ENCODE data around the gene FLT1.

The FLT1 gene

GRCh38 chr13:28537171-28537570, 42.2 kb upstream of the FLT1 start:
- POLR2A ChIA-PET: no interaction called here
- Histone ChIP-seq H3K9me3 (ENCODE audit: control insufficient read depth, insufficient read depth, low read depth, low read length) (no peaks in the 10 kb centered on the region), H3K27ac (ENCODE audit: extremely low read depth, low read depth, low read length) (no peak overlapping the region), H3K4me3 (ENCODE audit: low read depth, low read length) (no peak overlapping the region), H3K36me3 (ENCODE audit: control insufficient read depth in 2 of 2, insufficient read depth in 1 of 2, low read length in 2 of 2) (no peaks in the 10 kb centered on the region), H3K4me1 (ENCODE audit: control insufficient read depth, insufficient read depth, low read length) (no peaks in the 10 kb centered on the region)
- TF ChIP-seq ZNF426 (tag by site-specific recombination; IDR thresholded peaks at IDR 0.05) (no peak), SCRT1 (tag by site-specific recombination; IDR thresholded peaks at IDR 0.05; ENCODE audit: borderline replicate concordance) (no peak), ZNF202 (tag by site-specific recombination; IDR thresholded peaks at IDR 0.05; ENCODE audit: borderline replicate concordance) (no peak), ZNF341 (tag by site-specific recombination; IDR thresholded peaks at IDR 0.05; ENCODE audit: low read depth) (no peak), ZFHX2 (tag by site-specific recombination; conservative IDR thresholded peaks at IDR 0.05) (no peak), ZNF214 (tag by site-specific recombination; IDR thresholded peaks at IDR 0.05; ENCODE audit: borderline replicate concordance) (no peak), ZNF175 (tag by site-specific recombination; IDR thresholded peaks at IDR 0.05) (no peak), ZNF223 (tag by site-specific recombination; IDR thresholded peaks at IDR 0.05) (no peak), PRDM10 (tag by site-specific recombination; IDR thresholded peaks at IDR 0.05) (no peak), ZNF830 (tag by site-specific recombination; IDR thresholded peaks at IDR 0.05; ENCODE audit: low read depth) (no peak), REPIN1 (tag by site-specific recombination; IDR thresholded peaks at IDR 0.05; ENCODE audit: low read depth) (no peak), ZNF501 (tag by site-specific recombination; IDR thresholded peaks at IDR 0.05) (no peak), ZNF704 (tag by site-specific recombination; IDR thresholded peaks at IDR 0.05) (no peak), ZSCAN5A (tag by site-specific recombination; IDR thresholded peaks at IDR 0.05) (no peak), ZSCAN4 (tag by site-specific recombination; IDR thresholded peaks at IDR 0.05) (no peak), BCL11B (tag by site-specific recombination; IDR thresholded peaks at IDR 0.05; ENCODE audit: low read depth) (no peak), ZNF350 (tag by site-specific recombination; IDR thresholded peaks at IDR 0.05) (no peak), ZNF645 (tag by site-specific recombination; IDR thresholded peaks at IDR 0.05) (no peak), ZNF302 (tag by site-specific recombination; IDR thresholded peaks at IDR 0.05; ENCODE audit: low read depth) (no peak), ZNF24 (tag by site-specific recombination; IDR thresholded peaks at IDR 0.05) (no peak)
- CTCF ChIA-PET: no interaction called here
